IMR-90 (cell line): Measurements from ENCODE around the gene CDC42BPA. TPM values are rescaled to one million over a fixed set of nuclear protein-coding genes. Genes with fewer than 3 reads are reported as not detected.

Source experiments
- ATAC-seq: fragments of 200-7000 bp; cut with Tn5 transposase; 2 replicates; pipeline ENCODE4 v1.9.1; 2020; ENCODE audit warnings: low read depth, mild to moderate bottlenecking, moderate library complexity
- BruUV-seq: library from RNA; stranded (reverse); fragments of 400-500 nt; replicated peaks from 2 replicates; lab custom pipeline; 2021; lab: Mats Ljungman, UMichigan
- CTCF ChIA-PET: fragments of 300-600 bp; formaldehyde crosslinking; extraction: SDS; loops from one replicate; lab custom pipeline; 2021; ENCODE audit warnings: antibody characterized with exemption; lab: Yijun Ruan, JAX
- POLR2A ChIA-PET: fragments of 300-600 bp; sonication (Branson Sonifier 250); formaldehyde crosslinking; loops from one replicate; lab custom pipeline; 2022; ENCODE audit warnings: antibody characterized with exemption; ENCODE audit not compliant: unreplicated experiment; lab: Charles Lee
- DNase-seq: peaks from one replicate; pipeline ENCODE4 v3.0.0; 2013
- H2AFZ ChIP-seq: replicated peaks from 2 replicates; pipeline ENCODE3; 2013; ENCODE audit warnings: low read length, mild to moderate bottlenecking; ENCODE audit not compliant: poor library complexity
- H2AK5ac ChIP-seq: 2 replicates; pipeline ENCODE4 v1.6.1; 2013; ENCODE audit warnings: low read depth, low read length, inconsistent platforms
- H2AK9ac ChIP-seq: replicated peaks from 2 replicates; pipeline ENCODE3; 2013; ENCODE audit warnings: mild to moderate bottlenecking, low read depth, low read length, moderate library complexity; ENCODE audit not compliant: poor library complexity
- H2BK120ac ChIP-seq: 2 replicates; pipeline ENCODE4 v1.6.1; 2013; ENCODE audit warnings: low read depth, low read length, inconsistent platforms
- H2BK15ac ChIP-seq: 3 replicates; pipeline ENCODE4 v1.6.1; 2013; ENCODE audit warnings: low read depth, low read length, inconsistent platforms
- H2BK20ac ChIP-seq: 2 replicates; pipeline ENCODE4 v1.6.1; 2013; ENCODE audit warnings: low read depth, mild to moderate bottlenecking, inconsistent platforms, low read length, moderate library complexity
- H2BK5ac ChIP-seq: 2 replicates; pipeline ENCODE4 v1.6.1; 2013; ENCODE audit warnings: mild to moderate bottlenecking, low read depth, low read length, inconsistent platforms; ENCODE audit not compliant: poor library complexity, severe bottlenecking
- H3K14ac ChIP-seq: replicated peaks from 2 replicates; pipeline ENCODE4 v1.6.1; 2013; ENCODE audit warnings: low read depth, low read length, inconsistent platforms
- H3K18ac ChIP-seq: 2 replicates; pipeline ENCODE4 v1.6.1; 2013; ENCODE audit warnings: low read depth, low read length, control low read depth
- H3K23ac ChIP-seq: 2 replicates; pipeline ENCODE4 v1.6.1; 2013; ENCODE audit warnings: low read depth, low read length, inconsistent platforms
- H3K27ac ChIP-seq: 2 replicates; pipeline ENCODE4 v1.5.1; 2013; ENCODE audit warnings: mild to moderate bottlenecking, control low read depth, low read length; ENCODE audit not compliant: insufficient read depth
- H3K27me3 ChIP-seq: 2 replicates; pipeline ENCODE4 v1.6.1; 2013; ENCODE audit warnings: low read length; ENCODE audit not compliant: control insufficient read depth, insufficient read depth
- H3K36me3 ChIP-seq: 2 replicates; pipeline ENCODE4 v1.6.1; 2013; ENCODE audit warnings: low read length, mixed read lengths; ENCODE audit not compliant: control insufficient read depth, insufficient read depth
- H3K4ac ChIP-seq: 2 replicates; pipeline ENCODE4 v1.6.1; 2013; ENCODE audit warnings: low read depth, low read length, inconsistent platforms
- H3K4me1 ChIP-seq: 2 replicates; pipeline ENCODE4 v1.6.1; 2013; ENCODE audit warnings: low read length, mixed read lengths; ENCODE audit not compliant: control insufficient read depth, insufficient read depth
- H3K4me2 ChIP-seq: 2 replicates; pipeline ENCODE4 v1.6.1; 2013; ENCODE audit warnings: low read depth, mild to moderate bottlenecking, control low read depth, low read length, moderate library complexity
- H3K4me3 ChIP-seq: 2 replicates; pipeline ENCODE4 v1.5.1; 2013; ENCODE audit warnings: low read depth, mild to moderate bottlenecking, control low read depth, low read length, moderate library complexity; ENCODE audit not compliant: insufficient read depth
- H3K56ac ChIP-seq: 2 replicates; pipeline ENCODE4 v1.6.1; 2013; ENCODE audit warnings: low read length, inconsistent platforms; ENCODE audit not compliant: insufficient read depth; ENCODE audit errors: extremely low read depth
- H3K79me1 ChIP-seq, 2 experiments: 2 replicates each; pipeline ENCODE4 v1.6.1; 2013; ENCODE audit warnings: low read length in 2 of 2, inconsistent platforms in 1 of 2, low read depth in 1 of 2
- H3K9ac ChIP-seq: 2 replicates; pipeline ENCODE4 v1.6.1; 2013; ENCODE audit warnings: low read depth, low read length, control low read depth
- H3K9me1 ChIP-seq: 2 replicates; pipeline ENCODE4 v1.6.1; 2013; ENCODE audit warnings: low read length, inconsistent platforms; ENCODE audit not compliant: insufficient read depth
- H3K9me3 ChIP-seq: 2 replicates; pipeline ENCODE4 v1.6.1; 2013; ENCODE audit warnings: low read length; ENCODE audit not compliant: control insufficient read depth, insufficient read depth
- H4K20me1 ChIP-seq: 2 replicates; pipeline ENCODE4 v1.6.1; 2013; ENCODE audit warnings: low read length, inconsistent platforms; ENCODE audit not compliant: insufficient read depth
- H4K5ac ChIP-seq: 2 replicates; pipeline ENCODE4 v1.6.1; 2013; ENCODE audit warnings: mild to moderate bottlenecking, low read depth, low read length, control low read depth
- H4K8ac ChIP-seq, 2 experiments: 2 replicates each; pipeline ENCODE4 v1.6.1; 2013; ENCODE audit warnings: low read depth in 2 of 2, low read length in 2 of 2, control low read depth in 1 of 2, inconsistent platforms in 1 of 2
- H4K91ac ChIP-seq: 2 replicates; pipeline ENCODE4 v1.6.1; 2013; ENCODE audit warnings: low read depth, low read length, inconsistent platforms; ENCODE audit not compliant: insufficient read depth
- BHLHE40 ChIP-seq: fragments of 150-350 bp; IDR thresholded peaks from 2 replicates; pipeline ENCODE4 v1.6.1; 2016; ENCODE audit warnings: mild to moderate bottlenecking, low read depth, low read length
- CEBPB ChIP-seq: IDR thresholded peaks from 2 replicates; pipeline ENCODE4 v1.6.1; 2012; ENCODE audit warnings: low read depth, low read length, improper control_type of control experiment
- CHD1 ChIP-seq: IDR thresholded peaks from 2 replicates; pipeline ENCODE4 v1.6.1; 2012; ENCODE audit warnings: low read depth, low read length, improper control_type of control experiment
- CTCF ChIP-seq: conservative IDR thresholded peaks from 2 replicates; pipeline ENCODE4 v1.5.1; 2012; ENCODE audit warnings: mild to moderate bottlenecking, low read depth, low read length, improper control_type of control experiment
- ELK1 ChIP-seq: fragments of 150-350 bp; IDR thresholded peaks from 2 replicates; pipeline ENCODE4 v1.6.1; 2016; ENCODE audit warnings: low read depth, mild to moderate bottlenecking, low read length, moderate library complexity, borderline replicate concordance
- MAFK ChIP-seq: IDR thresholded peaks from 2 replicates; pipeline ENCODE4 v1.6.1; 2012; ENCODE audit warnings: low read depth, low read length, improper control_type of control experiment
- MXI1 ChIP-seq: IDR thresholded peaks from 2 replicates; pipeline ENCODE4 v1.6.1; 2012; ENCODE audit warnings: low read depth, mild to moderate bottlenecking, low read length, moderate library complexity, borderline replicate concordance
- NFE2L2 ChIP-seq: fragments of 150-350 bp; IDR thresholded peaks from 2 replicates; pipeline ENCODE4 v1.6.1; 2016; ENCODE audit warnings: low read depth, mild to moderate bottlenecking, low read length
- POLR2A ChIP-seq: IDR thresholded peaks from 2 replicates; pipeline ENCODE4 v1.6.1; 2012; ENCODE audit warnings: mild to moderate bottlenecking, low read depth, low read length
- RCOR1 ChIP-seq: IDR thresholded peaks from 2 replicates; pipeline ENCODE4 v1.6.1; 2012; ENCODE audit warnings: mild to moderate bottlenecking, low read length, improper control_type of control experiment; ENCODE audit not compliant: insufficient replicate concordance
- RFX5 ChIP-seq: IDR thresholded peaks from 2 replicates; pipeline ENCODE4 v1.8.0; 2012; ENCODE audit warnings: low read depth, mild to moderate bottlenecking, low read length, moderate library complexity
- SMC3 ChIP-seq: fragments of 150-350 bp; IDR thresholded peaks from 2 replicates; pipeline ENCODE4 v1.6.1; 2016; ENCODE audit warnings: low read depth, mild to moderate bottlenecking, antibody characterized with exemption, low read length, moderate library complexity
- dilution Hi-C: fragments of 300-500 bp; cut with HindIII; formaldehyde crosslinking; loops from one replicate; pipeline ENCODE4 v1.14.3; 2018; ENCODE audit warnings: low sequenced_read_pairs; ENCODE audit not compliant: unreplicated experiment
- in situ Hi-C: fragments of 300-500 bp; cut with MboI; formaldehyde crosslinking; loops from 3 replicates; pipeline ENCODE4 v1.14.3; 2019; ENCODE audit warnings: low sequenced_read_pairs, inconsistent platforms, mixed read lengths
- intact Hi-C: fragments of 100-400 bp; cut with micrococcal nuclease; formaldehyde crosslinking; loops from 2 replicates; pipeline ENCODE4 v1.10.0; 2022
- polyA plus RNA-seq, 3 experiments: library from polyadenylated mRNA; depleted of rRNA; stranded (reverse); fragments of >200 nt; gene quantifications; 2 replicates each; pipeline ENCODE4 v1.2.3, GENCODE V29; 2012; ENCODE audit warnings: low replicate concordance in 1 of 3
- total RNA-seq: library from RNA; depleted of rRNA; stranded (reverse); fragments of >200 nt; gene quantifications from 2 replicates; pipeline ENCODE4 v1.2.3, GENCODE V29; 2012

CDC42BPA gene
- total and polyA plus RNA-seq, 2 of the 4 experiments (the other 2 are of a cell fraction) = 9.4 to 27.8 TPM

GRCh38 chr1:227170361-227171166, 147.7 kb downstream of the CDC42BPA start (continued):
- TF ChIP-seq ELK1 = no peak

DNA sequence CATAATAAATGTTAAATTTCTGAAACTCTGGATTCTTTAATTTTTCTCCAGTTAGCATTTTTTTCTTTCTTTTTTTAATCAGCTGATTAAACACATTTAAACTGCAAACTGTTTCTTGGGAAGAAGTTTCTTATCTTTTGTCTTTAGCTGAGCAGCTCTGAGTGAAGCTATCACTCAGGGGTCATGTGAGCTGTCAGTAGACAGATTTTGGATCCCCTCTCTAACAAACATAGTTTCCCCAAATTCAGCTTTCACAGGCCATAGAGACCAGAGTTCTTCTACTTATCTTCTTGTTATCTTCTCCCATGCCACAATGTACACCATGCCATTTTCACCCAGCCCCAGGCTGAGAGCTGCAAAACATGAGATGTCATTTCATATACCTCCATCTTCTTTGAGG, 148.9 kb downstream of the CDC42BPA start:
- Histone ChIP-seq H3K9ac (no peak overlapping the region), H3K56ac (no peak overlapping the region), H3K79me1 (peaks cover 26 to 41% of the 10 kb centered on the region in 2 experiments), H4K20me1 (no peaks in the 10 kb centered on the region; the same call in none of the 2 replicates), H3K27me3 (no peaks in the 10 kb centered on the region), H3K18ac (no peak overlapping the region), H3K14ac (no peak overlapping the region), H4K8ac (no peak overlapping the region), H4K91ac (no peak overlapping the region), H3K27ac (no peak overlapping the region), H2BK20ac (no peak overlapping the region), H3K4me2 (no peak overlapping the region), H2BK5ac (no peak overlapping the region), H3K4me1 (no peaks in the 10 kb centered on the region), H3K4ac (no peak overlapping the region), H3K4me3 (no peak overlapping the region), H2AFZ (no peak overlapping the region), H2AK5ac (no peak overlapping the region), H2BK120ac (no peak overlapping the region), H4K5ac (no peak overlapping the region), H2BK15ac (no peak overlapping the region), H3K36me3 (no peaks in the 10 kb centered on the region; the same call in 1 of the 2 replicates), H3K23ac (no peak overlapping the region), H2AK9ac (no peak overlapping the region), H3K9me1 (0 out of 2 replicates have a peak, but pooled peaks cover 8% of the 10 kb centered on the region), H3K9me3 (no peaks in the 10 kb centered on the region)
- ChIA-PET CTCF (no interaction called here), POLR2A (no interaction called here)
- dilution Hi-C loops (no loop called here), in situ Hi-C loops (no loop called here), intact Hi-C loops (no loop called here)
- DNase-seq (no peak), ATAC-seq (no peak)
- no TSS peak for BruUV-seq
- TF ChIP-seq CHD1 (no peak), MAFK (no peak), CTCF (no peak), CEBPB (no peak), RCOR1 (no peak), SMC3 (no peak), NFE2L2 (no peak), POLR2A (no peak), RFX5 (no peak), ELK1 (no peak), BHLHE40 (no peak), MXI1 (no peak)
